ENCODE measurements around the gene KLHL29. TPM values are rescaled to one million over a fixed set of nuclear protein-coding genes. Genes with fewer than 3 reads are reported as not detected.

The KLHL29 gene
- total RNA-seq, 1 experiment from 2014 or later: 1.9 TPM

- H3K36me3 ChIP-seq: no peaks in the 10 kb centered on the region
- no peak overlapping the region for H3K4me3 ChIP-seq
- H3K9me3 ChIP-seq (replicated peaks): no peaks in the 10 kb centered on the region
- no peak overlapping the region for H3K27ac ChIP-seq
- no peak for DNase-seq (ENCODE audit: low read depth in 1 of 2, low spot score in 2 of 2)
- no peaks in the 10 kb centered on the region for H3K4me1 ChIP-seq (replicated peaks)
- no peaks in the 10 kb centered on the region for H3K27me3 ChIP-seq (replicated peaks)
Measured at GRCh38 chr2:23499439-23499838, 114.5 kb downstream of the KLHL29 start.

DNA sequence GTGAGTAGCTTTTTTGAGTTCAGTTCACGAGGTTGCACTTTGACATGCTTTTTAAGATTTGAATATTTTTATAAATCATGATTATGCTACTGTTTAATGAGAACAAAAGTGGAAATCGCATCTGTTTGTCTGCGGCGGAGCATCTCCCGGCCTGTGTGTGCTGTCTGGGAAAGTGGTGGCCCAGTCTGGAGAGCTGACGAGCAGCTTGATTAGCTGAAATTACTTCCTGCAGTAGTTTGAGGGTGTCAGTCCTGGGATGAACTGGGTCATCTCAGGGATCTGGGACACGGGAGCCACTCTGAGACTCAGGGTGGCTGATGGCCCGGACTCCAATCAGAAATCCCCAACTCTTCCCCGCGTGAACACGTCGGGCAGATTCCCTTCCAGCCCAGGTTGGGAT lies 115.9 kb downstream of the KLHL29 start:
- Histone ChIP-seq H3K27me3 (replicated peaks) (no peaks in the 10 kb centered on the region), H3K36me3 (no peaks in the 10 kb centered on the region), H3K4me1 (replicated peaks) (no peaks in the 10 kb centered on the region), H3K9me3 (replicated peaks) (no peaks in the 10 kb centered on the region), H3K4me3 (no peak overlapping the region), H3K27ac (no peak overlapping the region)
- DNase-seq (ENCODE audit: low read depth in 1 of 2, low spot score in 2 of 2): no peak

GRCh38 chr2:23502096-23502495 lies 117.1 kb downstream of the KLHL29 start:
- H3K27me3 ChIP-seq (replicated peaks): no peaks in the 10 kb centered on the region
- no peaks in the 10 kb centered on the region for H3K9me3 ChIP-seq (replicated peaks)
- H3K4me3 ChIP-seq: no peak overlapping the region
- H3K27ac ChIP-seq: no peak overlapping the region
- H3K36me3 ChIP-seq: no peaks in the 10 kb centered on the region
- no peaks in the 10 kb centered on the region for H3K4me1 ChIP-seq (replicated peaks)
- no peak for DNase-seq (ENCODE audit: low read depth in 1 of 2, low spot score in 2 of 2)

DNA sequence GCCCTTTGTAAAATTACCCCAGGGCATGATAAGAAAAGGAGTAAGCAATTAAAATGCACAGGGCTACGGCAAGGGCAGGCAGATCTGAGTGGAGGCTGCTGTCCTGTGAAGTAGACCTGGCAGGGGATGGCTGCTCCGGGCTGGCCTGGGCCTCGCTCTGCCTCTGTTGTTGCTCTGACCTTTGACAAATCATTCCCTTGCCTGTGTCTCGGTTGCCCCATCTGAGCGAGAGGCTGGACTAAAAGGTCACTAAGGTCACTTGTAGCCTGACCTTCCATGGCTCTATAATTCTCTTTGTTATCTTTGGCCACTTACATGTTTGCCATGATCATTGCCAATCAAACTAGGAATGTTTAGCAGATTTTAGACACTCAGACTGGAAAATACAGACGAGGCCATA lies 118.1 kb downstream of the KLHL29 start:
- no peaks in the 10 kb centered on the region for H3K9me3 ChIP-seq (replicated peaks)
- no peaks in the 10 kb centered on the region for H3K36me3 ChIP-seq
- no peaks in the 10 kb centered on the region for H3K4me1 ChIP-seq (replicated peaks)
- no peak for DNase-seq (ENCODE audit: low read depth in 1 of 2, low spot score in 2 of 2)
- H3K4me3 ChIP-seq: no peak overlapping the region
- H3K27ac ChIP-seq: no peak overlapping the region
- no peaks in the 10 kb centered on the region for H3K27me3 ChIP-seq (replicated peaks)

GRCh38 chr2:23503682-23504081 lies 118.7 kb downstream of the KLHL29 start:
- Histone ChIP-seq H3K4me3 (no peak overlapping the region), H3K9me3 (replicated peaks) (no peaks in the 10 kb centered on the region), H3K36me3 (no peaks in the 10 kb centered on the region), H3K27ac (no peak overlapping the region), H3K27me3 (replicated peaks) (no peaks in the 10 kb centered on the region), H3K4me1 (replicated peaks) (no peaks in the 10 kb centered on the region)
- DNase-seq (ENCODE audit: low read depth in 1 of 2, low spot score in 2 of 2): no peak

- Histone ChIP-seq H3K4me1 (replicated peaks) (no peaks in the 10 kb centered on the region), H3K36me3 (no peaks in the 10 kb centered on the region), H3K27ac (no peak overlapping the region), H3K27me3 (replicated peaks) (no peaks in the 10 kb centered on the region), H3K9me3 (replicated peaks) (no peaks in the 10 kb centered on the region), H3K4me3 (no peak overlapping the region)
- DNase-seq (ENCODE audit: low read depth in 1 of 2, low spot score in 2 of 2): no peak
Measured at GRCh38 chr2:23504591-23504990, 119.6 kb downstream of the KLHL29 start.

DNA sequence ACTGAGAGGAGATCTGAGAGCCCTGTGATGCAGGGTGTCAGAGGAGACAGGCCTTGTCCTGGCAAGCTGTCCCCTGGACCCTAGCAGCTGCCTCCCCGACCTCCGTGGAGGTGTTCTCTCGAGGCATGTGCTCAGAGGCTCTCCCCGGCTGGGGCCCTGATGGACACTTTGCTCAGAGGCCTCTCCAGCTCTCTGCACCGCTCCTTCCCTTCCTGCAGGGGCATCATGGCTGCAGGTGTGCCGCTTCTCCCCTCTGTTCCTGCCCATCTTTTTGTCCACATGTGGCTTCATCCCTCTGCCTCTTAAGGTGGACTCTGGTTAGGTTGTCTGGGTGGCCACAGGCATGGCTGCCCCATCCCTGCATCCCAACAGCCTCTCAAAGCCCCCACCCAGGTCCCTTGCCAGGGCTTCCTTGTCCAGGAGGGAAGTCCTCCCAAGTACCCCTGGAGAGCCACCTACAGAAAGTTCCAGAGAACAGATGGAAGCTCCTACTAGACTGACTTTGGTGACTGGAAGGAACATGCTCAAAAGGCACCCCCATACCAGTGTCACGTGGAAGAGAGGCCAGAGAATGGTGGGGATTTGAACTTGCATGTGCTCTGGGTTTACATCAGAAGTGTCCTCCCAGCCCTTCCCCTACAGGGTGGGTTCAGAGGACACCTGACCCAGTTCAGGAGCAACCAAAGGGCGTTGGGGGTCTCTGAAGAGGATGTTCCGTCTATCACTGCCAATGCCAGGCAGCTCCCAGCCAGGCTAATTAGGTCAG lies 120.4 kb downstream of the KLHL29 start:
- no peak for DNase-seq (ENCODE audit: low read depth in 1 of 2, low spot score in 2 of 2)
- H3K27me3 ChIP-seq (replicated peaks): no peaks in the 10 kb centered on the region
- no peaks in the 10 kb centered on the region for H3K36me3 ChIP-seq
- H3K27ac ChIP-seq: no peak overlapping the region
- H3K4me1 ChIP-seq (replicated peaks): no peaks in the 10 kb centered on the region
- no peaks in the 10 kb centered on the region for H3K9me3 ChIP-seq (replicated peaks)
- H3K4me3 ChIP-seq: no peak overlapping the region

- no peaks in the 10 kb centered on the region for H3K4me1 ChIP-seq (replicated peaks)
- no peak overlapping the region for H3K27ac ChIP-seq
- no peaks in the 10 kb centered on the region for H3K36me3 ChIP-seq
- H3K4me3 ChIP-seq: no peak overlapping the region
- no peak for DNase-seq (ENCODE audit: low read depth in 1 of 2, low spot score in 2 of 2)
- no peaks in the 10 kb centered on the region for H3K27me3 ChIP-seq (replicated peaks)
- no peaks in the 10 kb centered on the region for H3K9me3 ChIP-seq (replicated peaks)
Measured at GRCh38 chr2:23505984-23506380, 121.0 kb downstream of the KLHL29 start.

DNA sequence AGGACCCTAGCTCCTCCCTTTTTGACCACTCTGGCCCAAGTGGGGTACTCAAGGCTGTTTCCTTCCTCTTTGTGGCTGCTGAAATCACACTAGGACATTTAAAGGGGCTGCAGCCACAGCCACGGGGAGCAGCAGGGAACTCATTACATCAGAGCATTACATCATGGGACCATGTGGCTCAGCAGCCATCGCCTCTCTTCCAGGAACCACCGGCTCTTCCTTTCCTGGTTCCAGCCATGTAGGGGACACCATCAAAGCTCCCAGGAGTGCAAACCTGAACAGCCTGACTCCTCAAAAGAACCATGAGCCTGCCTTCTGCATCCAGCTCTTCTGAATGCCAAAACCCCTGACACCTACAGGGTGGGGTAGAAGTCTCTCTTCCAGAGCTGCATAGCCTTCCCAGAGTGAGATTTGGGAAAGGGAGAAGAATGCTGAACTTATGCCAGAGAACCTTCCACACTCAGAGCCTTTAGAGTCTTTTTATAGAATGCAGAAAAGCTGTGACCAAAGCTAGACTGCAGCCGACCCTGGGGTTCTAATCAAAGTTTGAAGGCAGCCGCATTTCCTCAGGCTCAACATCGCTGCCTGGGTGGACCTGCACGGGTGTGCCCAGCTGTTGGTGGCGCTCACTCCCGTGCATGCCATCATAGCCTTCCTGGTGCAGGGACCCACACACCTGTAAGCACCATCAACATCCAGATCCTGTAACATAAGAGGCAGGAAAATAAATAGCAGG lies 121.7 kb downstream of the KLHL29 start:
- Histone ChIP-seq H3K27ac (no peak overlapping the region), H3K4me3 (no peak overlapping the region), H3K27me3 (replicated peaks) (no peaks in the 10 kb centered on the region), H3K36me3 (no peaks in the 10 kb centered on the region), H3K4me1 (replicated peaks) (no peaks in the 10 kb centered on the region), H3K9me3 (replicated peaks) (no peaks in the 10 kb centered on the region)
- DNase-seq (ENCODE audit: low read depth in 1 of 2, low spot score in 2 of 2): no peak

DNA sequence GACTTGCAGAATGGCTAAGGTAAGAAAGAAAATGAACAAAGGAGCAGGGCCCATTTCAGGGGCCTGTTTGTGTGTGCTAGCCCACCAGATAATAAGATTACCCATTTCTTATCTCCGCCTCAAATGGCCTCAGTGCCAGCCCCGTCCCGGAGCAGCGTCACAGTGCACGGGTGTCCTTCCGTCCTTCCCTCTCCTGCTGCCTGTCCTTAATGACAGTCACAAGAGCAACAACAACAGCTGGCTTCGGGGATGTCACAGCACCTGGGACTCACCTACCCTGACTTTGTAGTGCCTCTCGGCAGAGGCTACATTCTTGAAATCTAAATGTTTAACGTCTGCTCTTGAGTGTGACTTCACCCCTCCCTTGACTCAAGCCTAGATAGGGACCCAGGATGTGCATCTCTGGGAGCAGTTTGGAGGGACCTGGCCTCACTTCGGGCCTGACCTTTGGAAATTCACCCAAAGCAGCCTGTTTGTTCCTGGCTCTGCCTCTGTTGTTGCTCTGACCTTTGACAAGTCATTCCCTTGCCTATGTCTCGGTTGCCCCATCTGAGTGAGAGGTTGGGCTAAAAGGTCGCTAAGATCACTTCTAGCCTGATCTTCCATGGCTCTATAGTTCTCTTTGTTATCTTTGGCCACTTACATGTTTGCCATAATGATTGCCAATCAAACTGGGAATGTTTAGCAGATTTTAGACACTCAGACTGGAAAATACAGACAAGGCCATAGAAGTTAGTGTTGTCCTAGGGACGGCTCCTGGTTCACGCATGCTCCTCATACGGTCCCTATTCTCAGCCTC lies 122.5 kb downstream of the KLHL29 start:
- DNase-seq (ENCODE audit: low read depth in 1 of 2, low spot score in 2 of 2): no peak
- H3K36me3 ChIP-seq: no peaks in the 10 kb centered on the region
- H3K4me3 ChIP-seq: no peak overlapping the region
- H3K27ac ChIP-seq: no peak overlapping the region
- no peaks in the 10 kb centered on the region for H3K4me1 ChIP-seq (replicated peaks)
- no peaks in the 10 kb centered on the region for H3K9me3 ChIP-seq (replicated peaks)
- no peaks in the 10 kb centered on the region for H3K27me3 ChIP-seq (replicated peaks)

GRCh38 chr2:23508066-23508390 lies 123.0 kb downstream of the KLHL29 start:
- H3K27me3 ChIP-seq (replicated peaks): no peaks in the 10 kb centered on the region
- H3K27ac ChIP-seq: no peak overlapping the region
- no peaks in the 10 kb centered on the region for H3K4me1 ChIP-seq (replicated peaks)
- no peak overlapping the region for H3K4me3 ChIP-seq
- no peaks in the 10 kb centered on the region for H3K36me3 ChIP-seq
- no peak for DNase-seq (ENCODE audit: low read depth in 1 of 2, low spot score in 2 of 2)
- H3K9me3 ChIP-seq (replicated peaks): no peaks in the 10 kb centered on the region

DNA sequence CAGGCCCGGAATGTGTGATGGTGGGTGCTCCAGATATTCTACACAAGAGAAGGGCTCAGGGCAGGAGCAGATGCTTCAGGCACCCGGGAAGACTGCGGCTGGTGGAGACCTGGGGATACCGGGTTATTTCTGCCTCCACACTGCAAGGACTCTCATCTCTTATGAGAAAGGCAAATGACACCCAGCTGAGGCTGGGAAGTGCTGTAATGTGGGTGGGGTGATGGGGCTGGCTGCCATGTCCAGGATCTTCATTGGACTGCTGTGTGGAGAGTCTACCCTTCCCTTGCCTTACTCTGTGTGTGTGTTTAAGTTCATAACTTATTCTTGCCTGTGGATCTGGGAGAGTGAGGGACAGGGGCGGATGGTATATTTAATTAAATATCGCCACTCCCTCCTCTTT lies 124.1 kb downstream of the KLHL29 start:
- H3K9me3 ChIP-seq (replicated peaks): no peaks in the 10 kb centered on the region
- no peaks in the 10 kb centered on the region for H3K27me3 ChIP-seq (replicated peaks)
- no peaks in the 10 kb centered on the region for H3K36me3 ChIP-seq
- H3K4me3 ChIP-seq: no peak overlapping the region
- H3K27ac ChIP-seq: no peak overlapping the region
- no peak for DNase-seq (ENCODE audit: low read depth in 1 of 2, low spot score in 2 of 2)
- no peaks in the 10 kb centered on the region for H3K4me1 ChIP-seq (replicated peaks)

DNA sequence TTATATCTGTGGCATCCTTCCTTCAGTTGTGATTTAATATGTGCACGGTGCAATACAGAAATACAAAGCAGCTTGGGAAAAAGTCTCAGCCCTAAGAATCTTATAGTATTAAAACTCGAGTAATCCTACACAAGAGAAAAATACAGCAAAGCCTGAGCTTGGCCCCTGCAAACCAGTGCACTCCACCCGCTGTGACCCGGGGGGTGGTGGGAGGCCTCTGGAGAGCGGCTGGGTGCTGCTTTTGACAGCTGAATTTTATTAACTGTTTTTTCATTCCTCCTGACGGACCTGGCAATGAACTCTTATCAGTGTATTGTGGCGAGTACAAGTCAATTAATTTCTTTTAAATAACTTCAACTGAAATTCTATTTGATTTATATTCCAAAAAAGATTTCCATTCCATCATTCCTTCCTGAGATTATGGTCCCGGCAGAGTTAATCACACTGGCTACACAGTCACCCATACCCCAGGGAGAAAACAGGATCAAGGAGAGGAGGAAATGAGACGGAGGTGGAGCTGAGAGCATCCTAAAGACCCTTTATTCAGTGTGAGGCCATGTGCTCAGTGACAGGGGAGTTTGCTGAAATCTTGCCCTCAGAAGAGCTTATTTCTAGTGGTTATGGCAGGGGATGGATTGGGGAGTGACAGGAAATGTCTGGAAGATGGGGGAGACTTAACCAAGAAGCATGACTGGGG lies 124.8 kb downstream of the KLHL29 start:
- DNase-seq (ENCODE audit: low read depth in 1 of 2, low spot score in 2 of 2): no peak
- Histone ChIP-seq H3K4me3 (no peak overlapping the region), H3K9me3 (replicated peaks) (no peaks in the 10 kb centered on the region), H3K36me3 (no peaks in the 10 kb centered on the region), H3K27ac (no peak overlapping the region), H3K4me1 (replicated peaks) (no peaks in the 10 kb centered on the region), H3K27me3 (replicated peaks) (no peaks in the 10 kb centered on the region)

DNA sequence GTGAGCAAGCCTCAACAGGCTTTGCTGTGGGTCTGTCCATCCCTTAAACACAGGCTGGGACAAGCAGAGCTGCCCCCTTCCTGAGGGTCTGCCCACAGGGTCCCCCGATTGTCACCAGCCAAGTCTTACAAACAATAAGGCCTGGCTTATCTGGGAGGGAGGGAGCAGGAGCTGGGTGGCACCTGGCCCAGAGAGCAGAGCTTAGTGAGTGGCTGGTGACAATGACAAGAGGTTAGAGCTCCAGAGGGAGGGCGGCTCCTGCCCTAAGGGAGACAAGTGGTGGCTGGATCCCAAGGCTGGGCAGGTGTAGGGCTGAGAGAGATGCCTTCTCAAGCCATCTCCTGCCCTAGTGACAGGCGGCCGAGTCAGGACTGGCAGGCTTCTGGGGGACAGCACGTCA lies 125.5 kb downstream of the KLHL29 start:
- no peak overlapping the region for H3K27ac ChIP-seq

More for the DNA sequence above, 125.5 kb downstream of the KLHL29 start:
- Histone ChIP-seq H3K36me3 (no peaks in the 10 kb centered on the region), H3K4me3 (no peak overlapping the region), H3K9me3 (replicated peaks) (no peaks in the 10 kb centered on the region), H3K27me3 (replicated peaks) (no peaks in the 10 kb centered on the region), H3K4me1 (replicated peaks) (no peaks in the 10 kb centered on the region)
- DNase-seq (ENCODE audit: low read depth in 1 of 2, low spot score in 2 of 2): no peak

All from SJSA1 (cell line).